ENCODE results near the gene NSG1. TPM values are rescaled to one million over a fixed set of nuclear protein-coding genes. Genes with fewer than 3 reads are reported as not detected.

The NSG1 gene
- total RNA-seq, 1 experiment from 2014 or later: not detected

GRCh38 chr4:4415806-4416805 is 29.2 kb downstream of the NSG1 start:
- Histone ChIP-seq H3K4me1 (ENCODE audit: control insufficient read depth, insufficient read depth, low read length) (no peaks in the 10 kb centered on the region), H3K4me3 (ENCODE audit: low read depth in 2 of 2, low read length in 2 of 2) (no peak overlapping the region), H3K9me3 (ENCODE audit: control insufficient read depth, insufficient read depth, low read depth, low read length) (no peaks in the 10 kb centered on the region), H3K27ac (ENCODE audit: low read length) (no peak overlapping the region), H3K36me3 (ENCODE audit: control insufficient read depth, insufficient read depth, low read length) (no peaks in the 10 kb centered on the region; the same call in 1 of the 2 replicates), H3K27me3 (ENCODE audit: control insufficient read depth, insufficient read depth, low read length) (no peaks in the 10 kb centered on the region)
- CTCF ChIA-PET: no interaction called here
- in situ Hi-C loops (cut with HindIII; ENCODE audit: low pct_unique_long_range_greater_than_20kb, low sequenced_read_pairs) (no loop called here), intact Hi-C loops (cut with micrococcal nuclease; ENCODE audit: unreplicated experiment) (no loop called here)
- no peak for DNase-seq (ENCODE audit: low read depth, low spot score)
- no peak for ATAC-seq
- POLR2A ChIA-PET: no interaction called here
- TF ChIP-seq, protein P1, sequence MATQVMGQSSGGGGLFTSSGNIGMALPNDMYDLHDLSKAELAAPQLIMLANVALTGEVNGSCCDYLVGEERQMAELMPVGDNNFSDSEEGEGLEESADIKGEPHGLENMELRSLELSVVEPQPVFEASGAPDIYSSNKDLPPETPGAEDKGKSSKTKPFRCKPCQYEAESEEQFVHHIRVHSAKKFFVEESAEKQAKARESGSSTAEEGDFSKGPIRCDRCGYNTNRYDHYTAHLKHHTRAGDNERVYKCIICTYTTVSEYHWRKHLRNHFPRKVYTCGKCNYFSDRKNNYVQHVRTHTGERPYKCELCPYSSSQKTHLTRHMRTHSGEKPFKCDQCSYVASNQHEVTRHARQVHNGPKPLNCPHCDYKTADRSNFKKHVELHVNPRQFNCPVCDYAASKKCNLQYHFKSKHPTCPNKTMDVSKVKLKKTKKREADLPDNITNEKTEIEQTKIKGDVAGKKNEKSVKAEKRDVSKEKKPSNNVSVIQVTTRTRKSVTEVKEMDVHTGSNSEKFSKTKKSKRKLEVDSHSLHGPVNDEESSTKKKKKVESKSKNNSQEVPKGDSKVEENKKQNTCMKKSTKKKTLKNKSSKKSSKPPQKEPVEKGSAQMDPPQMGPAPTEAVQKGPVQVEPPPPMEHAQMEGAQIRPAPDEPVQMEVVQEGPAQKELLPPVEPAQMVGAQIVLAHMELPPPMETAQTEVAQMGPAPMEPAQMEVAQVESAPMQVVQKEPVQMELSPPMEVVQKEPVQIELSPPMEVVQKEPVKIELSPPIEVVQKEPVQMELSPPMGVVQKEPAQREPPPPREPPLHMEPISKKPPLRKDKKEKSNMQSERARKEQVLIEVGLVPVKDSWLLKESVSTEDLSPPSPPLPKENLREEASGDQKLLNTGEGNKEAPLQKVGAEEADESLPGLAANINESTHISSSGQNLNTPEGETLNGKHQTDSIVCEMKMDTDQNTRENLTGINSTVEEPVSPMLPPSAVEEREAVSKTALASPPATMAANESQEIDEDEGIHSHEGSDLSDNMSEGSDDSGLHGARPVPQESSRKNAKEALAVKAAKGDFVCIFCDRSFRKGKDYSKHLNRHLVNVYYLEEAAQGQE (IDR thresholded peaks at IDR 0.05; ENCODE audit: insufficient read depth in 1 of 2, low read depth in 2 of 2, low read length in 1 of 2): no peak
- TF ChIP-seq POLR2AphosphoS5 (IDR thresholded peaks at IDR 0.05; ENCODE audit: low read depth, low read length) (no peak), TCF7L2 (IDR thresholded peaks at IDR 0.05; ENCODE audit: low read depth, low read length) (no peak), SIN3A (IDR thresholded peaks at IDR 0.05; ENCODE audit: borderline replicate concordance, insufficient read depth, low read depth, low read length) (no peak), CTCF (IDR thresholded peaks at IDR 0.05) (no peak)
- no TSS peak for BruUV-seq (replicated peaks)

GRCh38 chr4:4416981-4417380 is 30.1 kb downstream of the NSG1 start:
- ChIA-PET POLR2A (no interaction called here), CTCF (no interaction called here)
- H3K4me1 ChIP-seq (ENCODE audit: control insufficient read depth, insufficient read depth, low read length): no peaks in the 10 kb centered on the region
- H3K27me3 ChIP-seq (ENCODE audit: control insufficient read depth, insufficient read depth, low read length): no peaks in the 10 kb centered on the region
- no peaks in the 10 kb centered on the region for H3K9me3 ChIP-seq (ENCODE audit: control insufficient read depth, insufficient read depth, low read depth, low read length)
- ATAC-seq: no peak
- H3K27ac ChIP-seq (ENCODE audit: low read length): no peak overlapping the region
- in situ Hi-C loops (cut with HindIII; ENCODE audit: low pct_unique_long_range_greater_than_20kb, low sequenced_read_pairs) (no loop called here), intact Hi-C loops (cut with micrococcal nuclease; ENCODE audit: unreplicated experiment) (no loop called here)
- TF ChIP-seq CTCF (IDR thresholded peaks at IDR 0.05) (no peak), POLR2AphosphoS5 (IDR thresholded peaks at IDR 0.05; ENCODE audit: low read depth, low read length) (no peak), SIN3A (IDR thresholded peaks at IDR 0.05; ENCODE audit: borderline replicate concordance, insufficient read depth, low read depth, low read length) (no peak), TCF7L2 (IDR thresholded peaks at IDR 0.05; ENCODE audit: low read depth, low read length) (no peak)
- TF ChIP-seq, protein P1 (IDR thresholded peaks at IDR 0.05; ENCODE audit: insufficient read depth in 1 of 2, low read depth in 2 of 2, low read length in 1 of 2): no peak
- BruUV-seq (replicated peaks): no TSS peak
- H3K36me3 ChIP-seq (ENCODE audit: control insufficient read depth, insufficient read depth, low read length): no peaks in the 10 kb centered on the region; the same call in 1 of the 2 replicates
- H3K4me3 ChIP-seq (ENCODE audit: low read depth in 2 of 2, low read length in 2 of 2): no peak overlapping the region
- no peak for DNase-seq (ENCODE audit: low read depth, low spot score)
